A673 (cell line): Measurements from ENCODE around the gene CHN1. TPM values are rescaled to one million over a fixed set of nuclear protein-coding genes. Genes with fewer than 3 reads are reported as not detected.

Experiments
- BruUV-seq: library from RNA; stranded (reverse); fragments of 400-500 nt; replicated peaks from 2 replicates; lab custom pipeline; 2021; lab: Mats Ljungman, UMichigan
- CTCF ChIA-PET: fragments of 300-600 bp; sonication (Branson Sonifier 250); formaldehyde crosslinking; loops from one replicate; lab custom pipeline; 2022; ENCODE audit warnings: antibody characterized with exemption; lab: Charles Lee
- POLR2A ChIA-PET: fragments of 300-600 bp; sonication (Branson Sonifier 250); formaldehyde crosslinking; loops from one replicate; lab custom pipeline; 2022; ENCODE audit warnings: antibody characterized with exemption; ENCODE audit not compliant: low non-redundant PET; lab: Charles Lee
- DNase-seq: peaks from one replicate; pipeline ENCODE4 v3.0.0-alpha.2; 2015; ENCODE audit warnings: low spot score
- H3K27ac ChIP-seq: fragments of 200-600 bp; sonication (generic); 2 replicates; pipeline ENCODE4 v1.5.1; 2016; ENCODE audit warnings: mixed run types, low read depth, mild to moderate bottlenecking, mixed read lengths, antibody characterized with exemption, low read length; ENCODE audit not compliant: poor library complexity, severe bottlenecking
- H3K27me3 ChIP-seq: fragments of 200-600 bp; sonication (generic); replicated peaks from 2 replicates; pipeline ENCODE4 v1.6.1; 2017; ENCODE audit warnings: mixed run types, low read depth, mild to moderate bottlenecking, mixed read lengths, antibody characterized with exemption, low read length; ENCODE audit not compliant: insufficient read depth, poor library complexity
- H3K36me3 ChIP-seq: fragments of 200-600 bp; sonication (generic); 2 replicates; pipeline ENCODE4 v1.6.1; 2016; ENCODE audit warnings: mixed run types, mild to moderate bottlenecking, mixed read lengths, antibody characterized with exemption, low read length; ENCODE audit not compliant: insufficient read depth, poor library complexity, severe bottlenecking
- H3K4me1 ChIP-seq: fragments of 200-600 bp; sonication (generic); 2 replicates; pipeline ENCODE4 v1.6.1; 2017; ENCODE audit warnings: mixed run types, mild to moderate bottlenecking, mixed read lengths, antibody characterized with exemption, low read length; ENCODE audit not compliant: insufficient read depth, poor library complexity, severe bottlenecking
- H3K4me3 ChIP-seq: fragments of 200-600 bp; sonication (generic); 2 replicates; pipeline ENCODE4 v1.5.1; 2016; ENCODE audit warnings: low read depth, mixed run types, mild to moderate bottlenecking, mixed read lengths, low read length; ENCODE audit not compliant: poor library complexity, severe bottlenecking
- H3K9me3 ChIP-seq: fragments of 200-600 bp; sonication (generic); 2 replicates; pipeline ENCODE4 v1.6.1; 2016; ENCODE audit warnings: mixed run types, low read depth, mild to moderate bottlenecking, mixed read lengths, antibody characterized with exemption, low read length; ENCODE audit not compliant: poor library complexity, severe bottlenecking
- EZH2 ChIP-seq: fragments of 200-600 bp; sonication (generic); IDR thresholded peaks from 2 replicates; pipeline ENCODE4 v1.6.1; 2017; ENCODE audit warnings: borderline replicate concordance, low read depth, mild to moderate bottlenecking, mixed read lengths, antibody characterized with exemption, low read length; ENCODE audit not compliant: poor library complexity, severe bottlenecking
- intact Hi-C: fragments of 100-400 bp; cut with micrococcal nuclease; formaldehyde crosslinking; loops from one replicate; pipeline ENCODE4 v1.10.0; 2022; ENCODE audit not compliant: unreplicated experiment
- total RNA-seq: library from RNA; stranded (reverse); gene quantifications from 2 replicates; pipeline ENCODE4 v1.2.3, GENCODE V29; 2021
- TF ChIP-seq, protein P1 (sequence below): fragments of 300-800, 200-600 bp; sonication (generic); conservative IDR thresholded peaks from 2 replicates; pipeline ENCODE4 v1.5.1; 2017; ENCODE audit warnings: low read depth, mild to moderate bottlenecking, antibody characterized with exemption, low read length, moderate library complexity, mixed read lengths

The CHN1 gene
- total RNA-seq, 1 experiment from 2014 or later: 11.3 TPM

DNA sequence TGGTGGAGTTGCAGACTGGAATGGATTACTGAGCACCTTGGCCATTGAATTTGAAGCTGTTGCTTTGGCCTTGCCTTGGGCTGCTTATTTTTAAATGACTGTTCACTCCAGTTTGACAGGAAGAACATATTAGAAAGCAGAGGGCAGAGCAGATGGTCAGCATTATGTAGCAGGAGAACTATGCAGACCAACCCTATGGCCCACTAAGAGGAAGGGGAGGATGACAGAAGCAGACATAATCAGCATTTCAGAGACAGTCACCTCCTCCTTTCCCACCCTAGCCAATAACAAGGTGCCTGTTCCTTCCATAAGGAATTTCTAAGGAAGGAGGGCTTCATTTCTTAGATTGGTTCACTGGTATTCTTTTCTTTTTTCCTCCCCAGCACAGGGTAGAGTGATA, 243.3 kb downstream of the CHN1 start:
- CTCF ChIA-PET: interaction anchor here (1.8 kb wide), 1 partner anchor 13 kb away, joined by 5 read pairs; no protein-coding TSS in a partner anchor
- POLR2A ChIA-PET: no interaction called here
- no peaks in the 10 kb centered on the region for H3K36me3 ChIP-seq
- TF ChIP-seq, protein P1, sequence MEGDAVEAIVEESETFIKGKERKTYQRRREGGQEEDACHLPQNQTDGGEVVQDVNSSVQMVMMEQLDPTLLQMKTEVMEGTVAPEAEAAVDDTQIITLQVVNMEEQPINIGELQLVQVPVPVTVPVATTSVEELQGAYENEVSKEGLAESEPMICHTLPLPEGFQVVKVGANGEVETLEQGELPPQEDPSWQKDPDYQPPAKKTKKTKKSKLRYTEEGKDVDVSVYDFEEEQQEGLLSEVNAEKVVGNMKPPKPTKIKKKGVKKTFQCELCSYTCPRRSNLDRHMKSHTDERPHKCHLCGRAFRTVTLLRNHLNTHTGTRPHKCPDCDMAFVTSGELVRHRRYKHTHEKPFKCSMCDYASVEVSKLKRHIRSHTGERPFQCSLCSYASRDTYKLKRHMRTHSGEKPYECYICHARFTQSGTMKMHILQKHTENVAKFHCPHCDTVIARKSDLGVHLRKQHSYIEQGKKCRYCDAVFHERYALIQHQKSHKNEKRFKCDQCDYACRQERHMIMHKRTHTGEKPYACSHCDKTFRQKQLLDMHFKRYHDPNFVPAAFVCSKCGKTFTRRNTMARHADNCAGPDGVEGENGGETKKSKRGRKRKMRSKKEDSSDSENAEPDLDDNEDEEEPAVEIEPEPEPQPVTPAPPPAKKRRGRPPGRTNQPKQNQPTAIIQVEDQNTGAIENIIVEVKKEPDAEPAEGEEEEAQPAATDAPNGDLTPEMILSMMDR: no peak
- TF ChIP-seq EZH2: no peak
- DNase-seq: no peak
- no peaks in the 10 kb centered on the region for H3K9me3 ChIP-seq
- H3K27me3 ChIP-seq: no peaks in the 10 kb centered on the region
- no TSS peak for BruUV-seq
- H3K4me3 ChIP-seq: no peak overlapping the region
- intact Hi-C loops: no loop called here
- no peak overlapping the region for H3K27ac ChIP-seq
- H3K4me1 ChIP-seq: no peaks in the 10 kb centered on the region

DNA sequence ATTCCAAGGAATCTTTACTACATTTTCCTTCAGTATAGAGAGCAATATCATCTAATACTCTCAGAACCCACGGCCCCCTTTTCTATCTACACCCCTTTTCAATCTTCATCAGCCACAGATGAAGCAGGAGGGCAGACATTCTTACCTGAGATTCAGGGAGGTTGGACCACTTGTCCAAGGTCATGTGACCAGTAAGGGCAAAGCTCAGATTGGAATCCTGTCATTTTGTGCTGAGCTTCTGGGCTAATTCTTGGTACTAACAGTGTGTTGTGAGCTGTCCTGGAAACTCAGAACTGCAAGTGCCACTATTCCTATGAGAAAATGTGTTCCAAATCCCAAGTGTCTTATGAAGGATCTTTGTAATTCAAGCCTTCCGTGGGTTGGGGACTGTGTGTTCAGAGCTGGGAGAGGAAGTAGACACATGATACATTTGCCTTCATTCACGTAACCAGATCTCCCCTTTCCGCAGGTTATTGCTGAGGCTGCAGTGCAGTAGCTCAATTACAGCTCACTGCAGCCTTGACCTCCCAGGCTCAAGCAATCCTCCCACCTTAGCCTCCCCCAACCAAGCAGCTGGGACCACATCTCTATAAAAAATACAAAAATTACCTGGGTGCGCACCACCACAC, 244.2 kb downstream of the CHN1 start:
- BruUV-seq: no TSS peak
- no peak overlapping the region for H3K27ac ChIP-seq
- no peaks in the 10 kb centered on the region for H3K4me1 ChIP-seq
- H3K27me3 ChIP-seq: no peaks in the 10 kb centered on the region
- H3K36me3 ChIP-seq: no peaks in the 10 kb centered on the region
- TF ChIP-seq EZH2: no peak
- TF ChIP-seq, protein P1: no peak
- intact Hi-C loops: no loop called here
- no peaks in the 10 kb centered on the region for H3K9me3 ChIP-seq
- no peak for DNase-seq
- POLR2A ChIA-PET: no interaction called here
- CTCF ChIA-PET: no interaction called here
- H3K4me3 ChIP-seq: no peak overlapping the region

DNA sequence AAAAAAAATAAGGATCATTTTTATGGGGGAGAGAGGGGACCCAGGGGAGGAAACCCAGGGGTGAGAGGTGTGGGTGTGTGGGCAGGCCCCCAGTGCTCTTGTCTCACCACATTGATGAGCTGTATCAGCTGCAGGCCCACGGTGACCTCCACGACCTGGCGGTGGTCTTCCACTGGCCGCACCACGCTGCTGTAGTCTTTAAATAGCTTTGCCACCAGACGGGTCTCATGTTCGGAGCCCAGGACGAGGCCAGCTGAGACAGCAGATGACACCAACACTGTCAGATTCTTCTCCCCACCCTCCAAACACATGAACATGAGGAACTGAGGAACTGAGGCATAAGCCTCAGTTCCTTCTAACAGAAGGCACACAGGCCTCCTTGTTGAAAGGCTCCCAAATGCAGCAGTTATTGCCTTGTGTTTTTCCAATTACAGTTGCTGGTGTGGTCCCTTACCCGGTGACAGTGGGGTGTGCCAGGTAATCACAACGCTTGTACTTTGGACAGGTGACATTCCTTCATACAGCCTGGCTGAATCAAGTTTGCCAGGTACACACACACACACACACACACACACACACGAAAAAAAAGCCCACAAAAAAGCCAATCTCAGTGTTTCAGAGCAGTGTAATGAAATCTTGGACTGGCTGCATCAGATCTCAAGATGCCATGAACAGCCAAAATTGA, 245.7 kb downstream of the CHN1 start:
- Histone ChIP-seq H3K27ac (no peak overlapping the region), H3K9me3 (no peaks in the 10 kb centered on the region), H3K27me3 (no peaks in the 10 kb centered on the region), H3K36me3 (no peaks in the 10 kb centered on the region), H3K4me1 (no peaks in the 10 kb centered on the region), H3K4me3 (no peak overlapping the region)
- no peak for DNase-seq
- ChIA-PET CTCF (no interaction called here), POLR2A (no interaction called here)
- intact Hi-C loops: no loop called here
- TF ChIP-seq, protein P1: no peak
- no peak for TF ChIP-seq EZH2
- BruUV-seq: no TSS peak
